HEK293 (cell line): ENCODE results near the gene AJM1.
A peak's percentile ranks its signal among the peaks of the same experiment; 100 is the strongest.
"Not testable (repeated sequence)": the region's sequence is repeated elsewhere in the genome, so short reads cannot be mapped to it uniquely, and the experiment has no call there.

ENCODE experiments used
- CTCF ChIA-PET: fragments of 350-600 bp; formaldehyde crosslinking; extraction: SDS; loops from one replicate; lab custom pipeline; 2021; ENCODE audit warnings: antibody characterized with exemption; lab: Yijun Ruan, JAX
- POLR2A ChIA-PET: fragments of 300-600 bp; formaldehyde crosslinking; extraction: SDS; loops from one replicate; lab custom pipeline; 2020; ENCODE audit warnings: antibody characterized with exemption, inconsistent platforms; lab: Yijun Ruan, JAX
- H3K27ac ChIP-seq: fragments of 200-500 bp; sonication (Bioruptor generic); 2 replicates; pipeline ENCODE4 v1.5.1; 2014; ENCODE audit warnings: low read depth, low read length, control low read depth, inconsistent platforms; ENCODE audit errors: extremely low read depth
- H3K36me3 ChIP-seq, 2 experiments: fragments of 200-500 bp in 1 of 2; sonication (Bioruptor generic) in 1 of 2; 1 replicate in 1 of 2; 2 replicates in 1 of 2; pipeline ENCODE4 v1.5.1; 2014 to 2017; ENCODE audit warnings: inconsistent platforms in 2 of 2, low read length in 2 of 2; ENCODE audit not compliant: control insufficient read depth in 2 of 2, insufficient read depth in 1 of 2
- H3K4me1 ChIP-seq: fragments of 200-500 bp; sonication (Bioruptor generic); 2 replicates; pipeline ENCODE4 v1.5.1; 2014; ENCODE audit warnings: mild to moderate bottlenecking, low read length, inconsistent platforms; ENCODE audit not compliant: control insufficient read depth, insufficient read depth
- H3K4me3 ChIP-seq: 2 replicates; pipeline ENCODE4 v1.5.1; 2011; ENCODE audit warnings: low read depth, mild to moderate bottlenecking, control low read depth, low read length, moderate library complexity
- H3K9me3 ChIP-seq: fragments of 200-500 bp; sonication (Bioruptor generic); 2 replicates; pipeline ENCODE4 v1.5.1; 2014; ENCODE audit warnings: low read depth, low read length, inconsistent platforms; ENCODE audit not compliant: control insufficient read depth, insufficient read depth
- GLIS1 ChIP-seq: fragments of 450-650 bp; formaldehyde crosslinking; IDR thresholded peaks from 2 replicates; pipeline ENCODE4 v1.5.1; 2016; ENCODE audit warnings: missing biosample characterization, missing genetic modification characterization
- KLF7 ChIP-seq: fragments of 450-650 bp; formaldehyde crosslinking; IDR thresholded peaks from 2 replicates; pipeline ENCODE4 v1.5.1; 2016; ENCODE audit warnings: missing biosample characterization, missing genetic modification characterization, borderline replicate concordance
- REPIN1 ChIP-seq: fragments of 450-650 bp; formaldehyde crosslinking; IDR thresholded peaks from 2 replicates; pipeline ENCODE4 v1.5.1; 2017; ENCODE audit warnings: missing biosample characterization, missing genetic modification characterization, low read depth
- TCF7L2 ChIP-seq: IDR thresholded peaks from 2 replicates; pipeline ENCODE4 v1.6.1; 2011; ENCODE audit warnings: low read depth, mild to moderate bottlenecking, inconsistent platforms, low read length, moderate library complexity, borderline replicate concordance
- ZEB2 ChIP-seq: fragments of 450-650 bp; formaldehyde crosslinking; IDR thresholded peaks from 2 replicates; pipeline ENCODE4 v1.5.1; 2016; ENCODE audit warnings: missing biosample characterization, missing genetic modification characterization
- ZIC2 ChIP-seq: fragments of 450-650 bp; formaldehyde crosslinking; IDR thresholded peaks from 2 replicates; pipeline ENCODE4 v1.5.1; 2016; ENCODE audit warnings: missing biosample characterization, missing genetic modification characterization
- ZNF114 ChIP-seq: fragments of 450-650 bp; formaldehyde crosslinking; IDR thresholded peaks from 2 replicates; pipeline ENCODE4 v1.5.0; 2017; ENCODE audit warnings: missing biosample characterization, missing genetic modification characterization
- ZNF138 ChIP-seq: fragments of 450-650 bp; formaldehyde crosslinking; IDR thresholded peaks from 2 replicates; pipeline ENCODE4 v1.5.1; 2016; ENCODE audit warnings: missing biosample characterization, missing genetic modification characterization, borderline replicate concordance
- ZNF366 ChIP-seq: fragments of 450-650 bp; formaldehyde crosslinking; conservative IDR thresholded peaks from 2 replicates; pipeline ENCODE4 v1.5.1; 2016; ENCODE audit warnings: missing biosample characterization, missing genetic modification characterization
- ZNF394 ChIP-seq: fragments of 450-650 bp; formaldehyde crosslinking; IDR thresholded peaks from 2 replicates; pipeline ENCODE4 v1.5.1; 2016; ENCODE audit warnings: missing biosample characterization, missing genetic modification characterization, mild to moderate bottlenecking, moderate library complexity, borderline replicate concordance
- ZNF521 ChIP-seq: fragments of 450-650 bp; formaldehyde crosslinking; IDR thresholded peaks from 2 replicates; pipeline ENCODE4 v1.5.1; 2017; ENCODE audit warnings: missing biosample characterization, mild to moderate bottlenecking, missing genetic modification characterization
- ZNF596 ChIP-seq: fragments of 450-650 bp; IDR thresholded peaks from 2 replicates; pipeline ENCODE4 v1.5.0; 2018; ENCODE audit warnings: missing biosample characterization, mild to moderate bottlenecking, missing genetic modification characterization, moderate library complexity
- ZNF600 ChIP-seq: fragments of 450-650 bp; formaldehyde crosslinking; IDR thresholded peaks from 2 replicates; pipeline ENCODE4 v1.5.1; 2016; ENCODE audit warnings: missing biosample characterization, missing genetic modification characterization
- ZNF660 ChIP-seq: fragments of 450-650 bp; IDR thresholded peaks from 2 replicates; pipeline ENCODE4 v1.5.1; 2018; ENCODE audit warnings: missing biosample characterization, mild to moderate bottlenecking, missing genetic modification characterization
- ZNF664 ChIP-seq: fragments of 450-650 bp; formaldehyde crosslinking; IDR thresholded peaks from 2 replicates; pipeline ENCODE4 v1.5.1; 2016; ENCODE audit warnings: missing biosample characterization, missing genetic modification characterization
- ZNF837 ChIP-seq: fragments of 450-650 bp; formaldehyde crosslinking; IDR thresholded peaks from 2 replicates; pipeline ENCODE4 v1.5.1; 2016; ENCODE audit warnings: missing biosample characterization, missing genetic modification characterization
- ZSCAN16 ChIP-seq: fragments of 450-650 bp; formaldehyde crosslinking; IDR thresholded peaks from 2 replicates; pipeline ENCODE4 v1.5.1; 2016; ENCODE audit warnings: missing biosample characterization, missing genetic modification characterization
- TF ChIP-seq, protein P1 (sequence below): fragments of 450-650 bp; formaldehyde crosslinking; IDR thresholded peaks from 2 replicates; pipeline ENCODE4 v1.5.1; 2016; ENCODE audit warnings: missing biosample characterization, missing genetic modification characterization
- TF ChIP-seq, protein P2 (sequence below): fragments of 450-650 bp; formaldehyde crosslinking; IDR thresholded peaks from 2 replicates; pipeline ENCODE4 v1.5.1; 2016; ENCODE audit warnings: missing biosample characterization, missing genetic modification characterization
- TF ChIP-seq, protein P3 (sequence below): fragments of 450-650 bp; formaldehyde crosslinking; IDR thresholded peaks from 2 replicates; pipeline ENCODE4 v1.5.1; 2016; ENCODE audit warnings: missing biosample characterization, missing genetic modification characterization

The AJM1 gene

DNA sequence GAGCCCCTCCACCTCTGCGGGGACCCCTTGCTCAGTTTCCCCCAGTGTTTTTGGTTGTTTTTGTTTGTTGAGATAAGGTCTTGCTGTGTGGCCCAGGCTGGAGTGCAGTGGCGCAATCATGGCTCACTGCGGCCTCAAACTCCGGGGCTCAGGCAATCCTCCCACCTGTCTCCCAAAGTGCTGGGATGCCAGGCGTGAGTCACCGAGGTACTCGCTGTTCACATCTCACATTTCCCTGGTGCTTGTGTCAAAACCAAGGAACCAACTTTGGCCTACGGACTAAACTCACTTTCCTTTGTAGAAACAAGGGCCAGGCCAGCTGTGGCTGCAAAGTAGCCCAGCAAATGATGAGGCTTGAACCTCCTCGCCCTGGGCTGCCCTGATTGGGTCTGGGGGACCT lies 9.7 kb upstream of the AJM1 start:
- Histone ChIP-seq H3K4me3 (no peak overlapping the region), H3K27ac (no peak overlapping the region), H3K36me3 (peaks cover 0 to 68% of the 10 kb centered on the region in 2 experiments; a peak in 2 of 3 replicates), H3K9me3 (no peaks in the 10 kb centered on the region), H3K4me1 (no peaks in the 10 kb centered on the region)
- ChIA-PET CTCF (interaction anchor here (0.6 to 1.7 kb wide), 4 partner anchors 10 to 94 kb away, joined by 3 to 11 read pairs (median 4); partner anchors contain the start of gene AJM1), POLR2A (no interaction called here)
- no peak for TF ChIP-seq ZNF596 (tag by site-specific recombination)
- no peak for TF ChIP-seq ZNF138 (tag by site-specific recombination)

DNA sequence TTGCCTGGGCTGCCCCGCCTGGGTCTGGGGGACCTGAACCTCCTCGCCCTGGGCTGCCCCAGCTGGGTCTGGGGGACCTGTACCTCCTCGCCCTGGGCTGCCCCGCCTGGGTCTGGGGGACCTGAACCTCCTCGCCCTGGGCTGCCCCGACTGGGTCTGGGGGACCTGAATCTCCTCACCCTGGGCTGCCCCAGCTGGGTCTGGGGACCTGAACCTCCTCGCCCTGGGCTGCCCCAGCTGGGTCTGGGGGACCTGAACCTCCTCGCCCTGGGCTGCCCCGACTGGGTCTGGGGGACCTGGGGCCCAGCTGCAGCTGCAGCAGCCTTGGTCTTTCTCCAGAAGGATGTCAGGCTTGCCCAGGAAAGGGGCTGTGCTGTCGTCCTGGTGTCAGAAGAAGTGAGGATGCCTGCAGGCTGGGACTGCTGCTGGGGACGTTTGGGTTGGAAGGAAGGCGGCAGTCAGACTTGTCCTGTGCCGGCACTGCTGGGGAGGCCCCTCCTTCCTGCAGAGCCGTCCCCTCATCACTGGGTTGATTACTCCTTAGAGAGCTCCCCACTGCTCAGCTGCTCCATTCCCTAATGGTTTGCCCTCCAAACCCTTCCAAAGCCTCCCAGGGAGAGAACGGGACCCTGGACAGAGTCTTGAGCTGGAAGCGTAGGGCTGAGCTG lies 8.8 kb upstream of the AJM1 start:
- peak; percentile 31; the same call in 1 of the 2 replicates for TF ChIP-seq GLIS1
- TF ChIP-seq ZNF394 (tag by site-specific recombination), result peak; percentile 53; the same call in 1 of the 2 replicates
- TF ChIP-seq, protein P1, sequence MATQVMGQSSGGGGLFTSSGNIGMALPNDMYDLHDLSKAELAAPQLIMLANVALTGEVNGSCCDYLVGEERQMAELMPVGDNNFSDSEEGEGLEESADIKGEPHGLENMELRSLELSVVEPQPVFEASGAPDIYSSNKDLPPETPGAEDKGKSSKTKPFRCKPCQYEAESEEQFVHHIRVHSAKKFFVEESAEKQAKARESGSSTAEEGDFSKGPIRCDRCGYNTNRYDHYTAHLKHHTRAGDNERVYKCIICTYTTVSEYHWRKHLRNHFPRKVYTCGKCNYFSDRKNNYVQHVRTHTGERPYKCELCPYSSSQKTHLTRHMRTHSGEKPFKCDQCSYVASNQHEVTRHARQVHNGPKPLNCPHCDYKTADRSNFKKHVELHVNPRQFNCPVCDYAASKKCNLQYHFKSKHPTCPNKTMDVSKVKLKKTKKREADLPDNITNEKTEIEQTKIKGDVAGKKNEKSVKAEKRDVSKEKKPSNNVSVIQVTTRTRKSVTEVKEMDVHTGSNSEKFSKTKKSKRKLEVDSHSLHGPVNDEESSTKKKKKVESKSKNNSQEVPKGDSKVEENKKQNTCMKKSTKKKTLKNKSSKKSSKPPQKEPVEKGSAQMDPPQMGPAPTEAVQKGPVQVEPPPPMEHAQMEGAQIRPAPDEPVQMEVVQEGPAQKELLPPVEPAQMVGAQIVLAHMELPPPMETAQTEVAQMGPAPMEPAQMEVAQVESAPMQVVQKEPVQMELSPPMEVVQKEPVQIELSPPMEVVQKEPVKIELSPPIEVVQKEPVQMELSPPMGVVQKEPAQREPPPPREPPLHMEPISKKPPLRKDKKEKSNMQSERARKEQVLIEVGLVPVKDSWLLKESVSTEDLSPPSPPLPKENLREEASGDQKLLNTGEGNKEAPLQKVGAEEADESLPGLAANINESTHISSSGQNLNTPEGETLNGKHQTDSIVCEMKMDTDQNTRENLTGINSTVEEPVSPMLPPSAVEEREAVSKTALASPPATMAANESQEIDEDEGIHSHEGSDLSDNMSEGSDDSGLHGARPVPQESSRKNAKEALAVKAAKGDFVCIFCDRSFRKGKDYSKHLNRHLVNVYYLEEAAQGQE (tag by site-specific recombination), result peak; percentile 75
- TF ChIP-seq ZIC2 (tag by site-specific recombination), result peak; percentile 34
- peak; percentile 89 for TF ChIP-seq ZNF600
- TF ChIP-seq, all 188 proteins: peak for 5; not testable (repeated sequence) for 183
- H3K36me3 ChIP-seq, result peaks cover 0 to 67% of the 10 kb centered on the region in 2 experiments; a peak in 2 of 3 replicates
- CTCF ChIA-PET, result interaction anchor here (0.6 to 1.1 kb wide), 4 partner anchors 9 to 45 kb away, joined by 3 to 4 read pairs (median 3); partner anchors contain the start of gene AJM1
- not testable (repeated sequence) for H3K4me1 ChIP-seq, H3K27ac ChIP-seq, H3K9me3 ChIP-seq, H3K4me3 ChIP-seq
- POLR2A ChIA-PET, result interaction anchor here (1.4 kb wide), 1 partner anchor 25 kb away, joined by 3 read pairs; no protein-coding TSS in a partner anchor

DNA sequence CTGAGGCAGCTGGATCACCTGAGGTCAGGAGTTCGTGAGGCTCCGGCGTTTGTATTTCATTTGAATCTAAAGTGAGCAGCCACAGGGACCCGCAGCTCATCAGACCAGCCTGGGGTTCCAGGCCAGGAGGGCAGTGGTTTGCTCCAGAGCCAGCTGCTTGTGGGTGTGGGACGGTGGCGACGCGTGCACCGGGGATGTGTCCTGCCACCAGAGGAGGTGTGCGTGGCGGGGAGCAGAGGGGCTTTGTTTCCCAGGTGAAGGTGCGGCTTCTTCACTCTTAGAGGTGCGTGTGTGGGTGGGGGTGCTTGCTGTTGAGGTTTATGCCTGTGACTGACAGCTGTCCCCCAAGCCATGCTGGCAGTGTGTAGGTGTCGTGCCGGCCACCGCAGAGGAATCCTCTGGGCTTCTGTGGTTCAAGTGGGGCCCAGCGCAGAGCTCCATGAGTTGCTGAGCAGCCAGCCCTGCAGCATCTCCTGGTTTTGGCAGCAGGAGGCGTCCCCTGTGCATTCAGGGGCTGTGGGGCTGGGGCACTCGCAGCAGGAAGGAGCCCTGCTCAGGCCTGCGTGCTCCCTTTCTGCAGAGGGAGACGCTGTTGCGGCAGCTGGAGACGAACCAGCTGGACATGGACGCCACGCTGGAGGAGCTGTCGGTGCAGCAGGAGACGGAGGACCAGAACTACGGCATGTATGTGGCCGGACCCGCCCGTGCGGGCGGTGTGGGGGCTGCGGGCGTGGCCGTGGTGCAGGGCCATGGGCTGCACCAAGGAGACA lies 6.9 kb upstream of the AJM1 start:
- Histone ChIP-seq H3K9me3 (no peaks in the 10 kb centered on the region), H3K4me3 (no peak overlapping the region), H3K4me1 (no peaks in the 10 kb centered on the region), H3K27ac (no peak overlapping the region), H3K36me3 (peaks cover 0 to 66% of the 10 kb centered on the region in 2 experiments; a peak in 2 of 3 replicates)
- POLR2A ChIA-PET, result interaction anchor here (0.6 to 1.7 kb wide), 6 partner anchors 12 to 283 kb away, joined by 3 to 7 read pairs (median 4); partner anchors contain the start of gene RABL6
- CTCF ChIA-PET, result interaction anchor here (1.1 to 1.8 kb wide), 4 partner anchors 43 to 200 kb away, joined by 3 to 7 read pairs (median 6); no protein-coding TSS in a partner anchor
- no peak for TF ChIP-seq TCF7L2
- TF ChIP-seq ZNF660 (tag by site-specific recombination), result no peak
- TF ChIP-seq ZNF837 (tag by site-specific recombination), result no peak
- TF ChIP-seq, protein P2, sequence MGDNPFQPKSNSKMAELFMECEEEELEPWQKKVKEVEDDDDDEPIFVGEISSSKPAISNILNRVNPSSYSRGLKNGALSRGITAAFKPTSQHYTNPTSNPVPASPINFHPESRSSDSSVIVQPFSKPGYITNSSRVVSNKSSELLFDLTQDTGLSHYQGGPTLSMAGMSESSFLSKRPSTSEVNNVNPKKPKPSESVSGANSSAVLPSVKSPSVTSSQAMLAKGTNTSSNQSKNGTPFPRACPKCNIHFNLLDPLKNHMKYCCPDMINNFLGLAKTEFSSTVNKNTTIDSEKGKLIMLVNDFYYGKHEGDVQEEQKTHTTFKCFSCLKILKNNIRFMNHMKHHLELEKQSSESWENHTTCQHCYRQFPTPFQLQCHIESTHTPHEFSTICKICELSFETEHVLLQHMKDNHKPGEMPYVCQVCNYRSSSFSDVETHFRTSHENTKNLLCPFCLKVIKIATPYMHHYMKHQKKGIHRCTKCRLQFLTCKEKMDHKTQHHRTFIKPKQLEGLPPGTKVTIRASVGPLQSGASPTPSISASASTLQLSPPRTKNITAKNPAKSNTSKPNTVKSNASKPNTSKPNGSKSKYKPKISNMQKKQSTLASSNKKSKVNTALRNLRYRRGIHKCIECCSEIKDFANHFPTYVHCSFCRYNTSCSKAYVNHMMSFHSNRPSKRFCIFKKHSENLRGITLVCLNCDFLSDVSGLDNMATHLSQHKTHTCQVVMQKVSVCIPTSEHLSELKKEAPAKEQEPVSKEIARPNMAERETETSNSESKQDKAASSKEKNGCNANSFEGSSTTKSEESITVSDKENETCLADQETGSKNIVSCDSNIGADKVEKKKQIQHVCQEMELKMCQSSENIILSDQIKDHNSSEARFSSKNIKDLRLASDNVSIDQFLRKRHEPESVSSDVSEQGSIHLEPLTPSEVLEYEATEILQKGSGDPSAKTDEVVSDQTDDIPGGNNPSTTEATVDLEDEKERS (tag by site-specific recombination), result no peak
- TF ChIP-seq ZNF114 (tag by site-specific recombination), result no peak
- 0 out of 2 replicates have a peak, but pooled peaks have one; percentile 19 for TF ChIP-seq KLF7 (tag by site-specific recombination)
- no peak for TF ChIP-seq ZNF664
- no peak for TF ChIP-seq ZNF521 (tag by site-specific recombination)
- TF ChIP-seq, protein P3, sequence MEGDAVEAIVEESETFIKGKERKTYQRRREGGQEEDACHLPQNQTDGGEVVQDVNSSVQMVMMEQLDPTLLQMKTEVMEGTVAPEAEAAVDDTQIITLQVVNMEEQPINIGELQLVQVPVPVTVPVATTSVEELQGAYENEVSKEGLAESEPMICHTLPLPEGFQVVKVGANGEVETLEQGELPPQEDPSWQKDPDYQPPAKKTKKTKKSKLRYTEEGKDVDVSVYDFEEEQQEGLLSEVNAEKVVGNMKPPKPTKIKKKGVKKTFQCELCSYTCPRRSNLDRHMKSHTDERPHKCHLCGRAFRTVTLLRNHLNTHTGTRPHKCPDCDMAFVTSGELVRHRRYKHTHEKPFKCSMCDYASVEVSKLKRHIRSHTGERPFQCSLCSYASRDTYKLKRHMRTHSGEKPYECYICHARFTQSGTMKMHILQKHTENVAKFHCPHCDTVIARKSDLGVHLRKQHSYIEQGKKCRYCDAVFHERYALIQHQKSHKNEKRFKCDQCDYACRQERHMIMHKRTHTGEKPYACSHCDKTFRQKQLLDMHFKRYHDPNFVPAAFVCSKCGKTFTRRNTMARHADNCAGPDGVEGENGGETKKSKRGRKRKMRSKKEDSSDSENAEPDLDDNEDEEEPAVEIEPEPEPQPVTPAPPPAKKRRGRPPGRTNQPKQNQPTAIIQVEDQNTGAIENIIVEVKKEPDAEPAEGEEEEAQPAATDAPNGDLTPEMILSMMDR (tag by site-specific recombination), result no peak
- TF ChIP-seq ZNF600, result 0 out of 2 replicates have a peak, but pooled peaks have one; percentile 34
- no peak for TF ChIP-seq ZNF366 (tag by site-specific recombination)
- no peak for TF ChIP-seq REPIN1 (tag by site-specific recombination)
- no peak for TF ChIP-seq ZSCAN16 (tag by site-specific recombination)
- no peak for TF ChIP-seq ZEB2 (tag by site-specific recombination)
